Inferior parietal cortex (tissue), 1 donor: ENCODE results near the gene UBAC2.

Experiments
- DNase-seq: peaks from one replicate; pipeline ENCODE4 v3.0.0-alpha.2; 2016; ENCODE audit errors: extremely low spot score

UBAC2 gene

GRCh38 chr13:99270518-99270917, 69.9 kb downstream of the UBAC2 start:
- no peak for DNase-seq

- DNase-seq, result no peak
Observed at GRCh38 chr13:99271249-99271648, 70.6 kb downstream of the UBAC2 start.

- no peak for DNase-seq
Observed at GRCh38 chr13:99272481-99272880, 71.8 kb downstream of the UBAC2 start.

GRCh38 chr13:99273128-99273527, 72.5 kb downstream of the UBAC2 start:
- DNase-seq, result no peak

GRCh38 chr13:99275093-99275469, 74.4 kb downstream of the UBAC2 start:
- DNase-seq, result no peak

GRCh38 chr13:99276706-99277105, 76.1 kb downstream of the UBAC2 start:
- DNase-seq, result no peak

- DNase-seq, result no peak
Observed at GRCh38 chr13:99277629-99278028, 77.0 kb downstream of the UBAC2 start.

GRCh38 chr13:99278200-99278599, 77.5 kb downstream of the UBAC2 start:
- DNase-seq, result no peak

- DNase-seq, result no peak
Observed at GRCh38 chr13:99278843-99279242, 78.2 kb downstream of the UBAC2 start.

GRCh38 chr13:99279637-99280036, 79.0 kb downstream of the UBAC2 start:
- DNase-seq, result no peak

- DNase-seq, result no peak
Observed at GRCh38 chr13:99280166-99280565, 79.5 kb downstream of the UBAC2 start.

- DNase-seq, result no peak
Observed at GRCh38 chr13:99281811-99282263, 81.2 kb downstream of the UBAC2 start.

GRCh38 chr13:99282264-99283231, 81.9 kb downstream of the UBAC2 start:
- no peak for DNase-seq

GRCh38 chr13:99285432-99286182, 85.0 kb downstream of the UBAC2 start:
- no peak for DNase-seq

GRCh38 chr13:99287551-99287950, 86.9 kb downstream of the UBAC2 start:
- no peak for DNase-seq

GRCh38 chr13:99288089-99288488, 87.4 kb downstream of the UBAC2 start:
- no peak for DNase-seq

GRCh38 chr13:99289271-99289670, 88.6 kb downstream of the UBAC2 start:
- no peak for DNase-seq

- no peak for DNase-seq
Observed at GRCh38 chr13:99289674-99290337, 89.2 kb downstream of the UBAC2 start.

GRCh38 chr13:99290894-99291293, 90.2 kb downstream of the UBAC2 start:
- no peak for DNase-seq

- DNase-seq, result no peak
Observed at GRCh38 chr13:99293178-99293577, 92.5 kb downstream of the UBAC2 start.

- no peak for DNase-seq
Observed at GRCh38 chr13:99294198-99294597, 93.5 kb downstream of the UBAC2 start.

GRCh38 chr13:99294958-99295357, 94.3 kb downstream of the UBAC2 start:
- DNase-seq, result no peak
